OCI-LY7 (cell line): ENCODE data around the gene TNFRSF25. TPM values are rescaled to one million over a fixed set of nuclear protein-coding genes. Genes with fewer than 3 reads are reported as not detected.

Experiments
- BruUV-seq: library from RNA; stranded (reverse); fragments of 400-500 nt; replicated peaks from 2 replicates; lab custom pipeline; 2021; lab: Mats Ljungman, UMichigan
- CTCF ChIA-PET: fragments of 300-600 bp; sonication (Branson Sonifier 250); formaldehyde crosslinking; loops from one replicate; lab custom pipeline; 2022; ENCODE audit warnings: antibody characterized with exemption; ENCODE audit not compliant: unreplicated experiment; lab: Charles Lee
- POLR2A ChIA-PET: fragments of 300-600 bp; sonication (Branson Sonifier 250); formaldehyde crosslinking; loops from one replicate; lab custom pipeline; 2022; ENCODE audit warnings: antibody characterized with exemption; lab: Charles Lee
- DNase-seq: peaks from one replicate; pipeline ENCODE4 v3.0.0-alpha.2; 2015; ENCODE audit warnings: low spot score
- H2AFZ ChIP-seq: fragments of 200-600 bp; sonication (generic), shearing (Covaris generic); 2 replicates; pipeline ENCODE4 v1.6.1; 2014; ENCODE audit warnings: mild to moderate bottlenecking, antibody characterized with exemption, low read length, moderate library complexity
- H3K27ac ChIP-seq: fragments of 200-600 bp; sonication (generic); 2 replicates; pipeline ENCODE4 v1.5.1; 2014; ENCODE audit warnings: mixed run types, low read depth, mild to moderate bottlenecking, moderate library complexity, low read length, inconsistent platforms; ENCODE audit not compliant: poor library complexity, severe bottlenecking
- H3K36me3 ChIP-seq: fragments of 200-600 bp; sonication (generic); 2 replicates; pipeline ENCODE4 v1.6.1; 2014; ENCODE audit warnings: mild to moderate bottlenecking, antibody characterized with exemption, low read length, moderate library complexity, mixed read lengths; ENCODE audit not compliant: insufficient read depth
- H3K4me1 ChIP-seq: fragments of 200-600 bp; sonication (generic); 2 replicates; pipeline ENCODE4 v1.5.1; 2014; ENCODE audit warnings: mild to moderate bottlenecking, low read length; ENCODE audit not compliant: insufficient read depth, poor library complexity, severe bottlenecking
- H3K4me2 ChIP-seq: fragments of 200-600 bp; sonication (generic); 2 replicates; pipeline ENCODE4 v1.6.1; 2014; ENCODE audit warnings: mild to moderate bottlenecking, low read length
- H3K4me3 ChIP-seq: fragments of 200-600 bp; sonication (generic); 2 replicates; pipeline ENCODE4 v1.5.1; 2014; ENCODE audit warnings: mild to moderate bottlenecking, low read depth, low read length; ENCODE audit not compliant: poor library complexity, severe bottlenecking
- H3K79me2 ChIP-seq: fragments of 200-600 bp; sonication (generic); 2 replicates; pipeline ENCODE4 v1.6.1; 2016; ENCODE audit warnings: low read depth, mild to moderate bottlenecking, low read length, moderate library complexity, mixed read lengths; ENCODE audit not compliant: insufficient read depth
- H3K9me2 ChIP-seq: fragments of 200-600 bp; sonication (generic); 2 replicates; pipeline ENCODE4 v1.6.1; 2016; ENCODE audit warnings: mild to moderate bottlenecking, low read length, mixed read lengths; ENCODE audit not compliant: insufficient read depth
- H3K9me3 ChIP-seq: fragments of 200-600 bp; sonication (generic); 2 replicates; pipeline ENCODE4 v1.6.1; 2014; ENCODE audit warnings: mild to moderate bottlenecking, mixed run types, low read length, mixed read lengths
- H4K20me1 ChIP-seq: fragments of 200-600 bp; sonication (generic); 2 replicates; pipeline ENCODE4 v1.6.1; 2014; ENCODE audit warnings: mild to moderate bottlenecking, antibody characterized with exemption, low read length, moderate library complexity, mixed read lengths; ENCODE audit not compliant: insufficient read depth
- EZH2phosphoT487 ChIP-seq: fragments of 200-600 bp; sonication (generic); IDR thresholded peaks from 2 replicates; pipeline ENCODE4 v1.6.1; 2018; ENCODE audit warnings: low read depth, borderline replicate concordance, mild to moderate bottlenecking, mixed run types, antibody characterized with exemption, low read length, moderate library complexity, mixed read lengths
- intact Hi-C: fragments of 100-400 bp; cut with micrococcal nuclease; formaldehyde crosslinking; loops from one replicate; pipeline ENCODE4 v1.10.0; 2022; ENCODE audit not compliant: unreplicated experiment
- total RNA-seq, 2 experiments: library from RNA; depleted of rRNA in 1 of 2; stranded (reverse); fragments of >200 nt in 1 of 2; shearing (Covaris generic) in 1 of 2; gene quantifications; 2 replicates each; pipeline ENCODE4 v1.2.3, GENCODE V29; 2014 to 2022
- TF ChIP-seq, protein P1 (sequence below): fragments of 200-600 bp; sonication (generic); conservative IDR thresholded peaks from 2 replicates; pipeline ENCODE4 v1.5.1; 2014; ENCODE audit warnings: mild to moderate bottlenecking, antibody characterized with exemption, low read length, moderate library complexity, mixed read lengths

TNFRSF25 gene
- total RNA-seq, 2 experiments from 2014 or later = 1.7 to 2.8 TPM

DNA sequence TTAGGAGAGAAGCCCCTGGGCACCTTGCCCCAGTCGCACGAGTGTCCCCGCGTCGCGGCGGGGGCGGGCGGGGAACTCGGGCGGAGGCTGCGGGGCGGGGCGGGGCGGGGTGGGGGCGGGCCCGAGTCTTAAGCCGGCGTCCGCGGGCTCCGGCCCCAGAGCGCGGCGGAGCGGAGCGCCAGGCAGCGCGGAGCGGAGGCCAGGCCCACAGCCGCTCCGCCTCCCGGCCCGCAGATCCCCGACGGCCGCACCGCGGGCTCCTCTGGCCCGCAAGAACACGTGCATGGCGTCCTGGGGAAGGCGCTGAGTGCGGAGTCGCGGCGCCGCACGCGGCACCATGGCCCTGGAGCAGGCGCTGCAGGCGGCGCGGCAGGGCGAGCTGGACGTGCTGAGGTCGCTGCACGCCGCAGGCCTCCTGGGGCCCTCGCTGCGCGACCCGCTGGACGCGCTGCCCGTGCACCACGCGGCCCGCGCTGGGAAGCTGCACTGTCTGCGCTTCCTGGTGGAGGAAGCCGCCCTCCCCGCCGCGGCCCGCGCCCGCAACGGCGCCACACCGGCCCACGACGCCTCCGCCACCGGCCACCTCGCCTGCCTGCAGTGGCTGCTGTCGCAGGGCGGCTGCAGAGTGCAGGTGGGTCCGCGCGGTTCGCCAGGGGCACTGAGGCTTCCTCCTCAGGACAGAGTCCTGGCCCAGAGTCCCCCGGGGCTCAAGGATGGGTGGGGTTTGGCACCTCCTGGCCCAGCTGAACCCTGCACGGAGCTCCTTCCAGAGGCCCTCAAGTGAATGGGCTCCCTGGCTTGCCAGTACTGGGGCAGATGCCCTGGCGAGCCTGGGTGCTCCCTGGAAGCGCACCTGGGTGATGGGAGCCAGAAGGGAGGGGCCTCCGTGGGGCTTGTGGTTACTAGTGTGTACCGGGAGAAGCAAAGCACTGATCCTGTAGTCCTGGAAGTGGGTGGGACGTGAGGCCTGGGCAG, 41.1 kb downstream of the TNFRSF25 start, which contains the start of gene ESPN:
Gene ESPN, plus strand, starts transcription at position 158 of the 975 bp plus-strand sequence. Its CDS starts 180 bp downstream, at position 338.
- intact Hi-C loops = no loop called here
- H3K9me2 ChIP-seq = no peaks in the 10 kb centered on the region
- H3K4me3 ChIP-seq = no peak within 1 kb of the TSS
- ChIA-PET POLR2A (no interaction called here), CTCF (no interaction called here)
- H4K20me1 ChIP-seq = no peaks in the 10 kb centered on the region
- H3K36me3 ChIP-seq = no peaks in the 10 kb centered on the region
- no peak within 1 kb of the TSS for H2AFZ ChIP-seq
- H3K4me2 ChIP-seq = no peak within 1 kb of the TSS
- H3K79me2 ChIP-seq = no peaks in the 10 kb centered on the region
- TF ChIP-seq EZH2phosphoT487 = no peak
- TF ChIP-seq, protein P1, sequence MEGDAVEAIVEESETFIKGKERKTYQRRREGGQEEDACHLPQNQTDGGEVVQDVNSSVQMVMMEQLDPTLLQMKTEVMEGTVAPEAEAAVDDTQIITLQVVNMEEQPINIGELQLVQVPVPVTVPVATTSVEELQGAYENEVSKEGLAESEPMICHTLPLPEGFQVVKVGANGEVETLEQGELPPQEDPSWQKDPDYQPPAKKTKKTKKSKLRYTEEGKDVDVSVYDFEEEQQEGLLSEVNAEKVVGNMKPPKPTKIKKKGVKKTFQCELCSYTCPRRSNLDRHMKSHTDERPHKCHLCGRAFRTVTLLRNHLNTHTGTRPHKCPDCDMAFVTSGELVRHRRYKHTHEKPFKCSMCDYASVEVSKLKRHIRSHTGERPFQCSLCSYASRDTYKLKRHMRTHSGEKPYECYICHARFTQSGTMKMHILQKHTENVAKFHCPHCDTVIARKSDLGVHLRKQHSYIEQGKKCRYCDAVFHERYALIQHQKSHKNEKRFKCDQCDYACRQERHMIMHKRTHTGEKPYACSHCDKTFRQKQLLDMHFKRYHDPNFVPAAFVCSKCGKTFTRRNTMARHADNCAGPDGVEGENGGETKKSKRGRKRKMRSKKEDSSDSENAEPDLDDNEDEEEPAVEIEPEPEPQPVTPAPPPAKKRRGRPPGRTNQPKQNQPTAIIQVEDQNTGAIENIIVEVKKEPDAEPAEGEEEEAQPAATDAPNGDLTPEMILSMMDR = no peak
- no peak within 1 kb of the TSS for H3K27ac ChIP-seq
- no peaks in the 10 kb centered on the region for H3K4me1 ChIP-seq
- no TSS peak for BruUV-seq
- no peaks in the 10 kb centered on the region for H3K9me3 ChIP-seq
- no peak for DNase-seq

DNA sequence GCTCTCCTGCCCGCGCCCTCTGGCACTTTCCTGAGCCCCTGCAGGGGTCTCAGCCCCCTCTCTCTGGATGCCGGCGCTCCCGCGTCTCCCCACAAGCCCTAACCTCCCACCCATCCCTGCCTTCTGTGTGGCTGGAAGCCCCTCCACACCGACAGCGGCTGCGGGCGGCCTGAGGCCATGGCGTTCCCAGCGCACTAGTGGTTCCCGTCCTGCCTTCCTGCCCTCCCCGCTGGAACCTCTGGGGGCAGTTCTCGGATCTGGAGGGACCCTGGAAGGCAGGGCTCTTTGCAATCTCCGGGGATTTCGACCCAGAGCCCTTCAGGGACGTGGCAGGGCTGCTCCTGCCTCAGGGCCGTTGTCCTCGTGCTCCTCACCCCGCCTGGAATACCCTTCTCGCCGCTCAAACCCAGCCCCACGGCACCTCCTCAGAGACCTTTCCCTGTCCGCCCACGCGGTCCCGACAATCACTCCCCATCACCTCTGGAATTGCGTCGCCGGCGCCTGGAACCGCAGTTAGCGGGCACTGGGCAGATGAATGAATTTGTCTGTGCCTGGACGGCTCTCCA, 41.9 kb downstream of the TNFRSF25 start:
- no peak overlapping the region for H3K4me3 ChIP-seq
- no peak overlapping the region for H3K4me2 ChIP-seq
- no peak overlapping the region for H3K27ac ChIP-seq
- no peaks in the 10 kb centered on the region for H3K9me2 ChIP-seq
- TF ChIP-seq, protein P1 = no peak
- TF ChIP-seq EZH2phosphoT487 = no peak
- no peaks in the 10 kb centered on the region for H4K20me1 ChIP-seq
- ChIA-PET CTCF (interaction anchor here (1.0 kb wide), 1 partner anchor 177 kb away, joined by 3 read pairs; no protein-coding TSS in a partner anchor), POLR2A (no interaction called here)
- H2AFZ ChIP-seq = no peak overlapping the region
- H3K9me3 ChIP-seq = no peaks in the 10 kb centered on the region
- BruUV-seq = no TSS peak
- DNase-seq = no peak
- H3K79me2 ChIP-seq = no peaks in the 10 kb centered on the region
- H3K4me1 ChIP-seq = no peaks in the 10 kb centered on the region
- H3K36me3 ChIP-seq = no peaks in the 10 kb centered on the region
- intact Hi-C loops = no loop called here
